Endothelial cell of umbilical vein (primary cell): ENCODE results near the gene DCHS2. TPM values are rescaled to one million over a fixed set of nuclear protein-coding genes. Genes with fewer than 3 reads are reported as not detected.

Experiments
- BruUV-seq: library from RNA; stranded (reverse); fragments of 400-500 nt; replicated peaks from 2 replicates; lab custom pipeline; 2021; lab: Mats Ljungman, UMichigan
- CTCF ChIA-PET: fragments of 300-600, 350-600 bp; sonication (Branson Sonifier 250); formaldehyde crosslinking; loops from one replicate; lab custom pipeline; 2021; ENCODE audit warnings: antibody characterized with exemption, inconsistent platforms; lab: Charles Lee
- POLR2A ChIA-PET: fragments of 300-600, 350-600 bp; sonication (Branson Sonifier 250); formaldehyde crosslinking; loops from one replicate; lab custom pipeline; 2021; ENCODE audit warnings: antibody characterized with exemption, inconsistent platforms; lab: Charles Lee
- DNase-seq: peaks from one replicate; pipeline ENCODE4 v3.0.0-alpha.2; 2011; ENCODE audit warnings: low read depth, low spot score
- FAIRE-seq: peaks from 2 replicates; lab custom pipeline; 2011; peaks lifted over from hg19 to GRCh38; lab: Jason Lieb, UNC
- H2AFZ ChIP-seq: 2 replicates; pipeline ENCODE4 v1.6.0; 2012; ENCODE audit warnings: low read depth, low read length, control low read depth, inconsistent platforms
- H3K27ac ChIP-seq: 2 replicates; pipeline ENCODE4 v1.5.1; 2011; ENCODE audit warnings: low read depth, mild to moderate bottlenecking, control low read depth, low read length, moderate library complexity; ENCODE audit not compliant: insufficient read depth
- H3K27me3 ChIP-seq, 2 experiments: 2 replicates each; pipeline versions ENCODE4 v1.6.0 to v1.6.1; 2011; ENCODE audit warnings: low read length in 2 of 2, mixed read lengths in 1 of 2; ENCODE audit not compliant: control insufficient read depth in 2 of 2, insufficient read depth in 2 of 2
- H3K36me3 ChIP-seq, 2 experiments: 2 replicates in 1 of 2; 3 replicates in 1 of 2; pipeline ENCODE4 v1.5.1; 2011; ENCODE audit warnings: low read length in 2 of 2, mild to moderate bottlenecking in 1 of 2, moderate library complexity in 1 of 2; ENCODE audit not compliant: control insufficient read depth in 2 of 2, insufficient read depth in 2 of 2; ENCODE audit errors: extremely low read depth in 1 of 2
- H3K4me1 ChIP-seq: 3 replicates; pipeline ENCODE4 v1.5.1; 2011; ENCODE audit warnings: mild to moderate bottlenecking, low read length; ENCODE audit not compliant: control insufficient read depth, insufficient read depth; ENCODE audit errors: extremely low read depth
- H3K4me2 ChIP-seq: 2 replicates; pipeline ENCODE4 v1.6.1; 2011; ENCODE audit warnings: low read length, control low read depth, mixed read lengths; ENCODE audit not compliant: insufficient read depth
- H3K4me3 ChIP-seq, 3 experiments: fragments of 200-600 bp in 1 of 3; sonication (generic), shearing (Covaris generic) in 1 of 3; replicated peaks in 1 of 3; 2 replicates each; pipeline ENCODE4 v1.5.1; 2011 to 2016; ENCODE audit warnings: control low read depth in 3 of 3, low read length in 3 of 3, mild to moderate bottlenecking in 2 of 3, inconsistent platforms in 1 of 3, low read depth in 1 of 3, moderate library complexity in 1 of 3; ENCODE audit not compliant: insufficient read depth in 1 of 3
- H3K79me2 ChIP-seq: 2 replicates; pipeline ENCODE4 v1.6.0; 2012; ENCODE audit warnings: low read length, inconsistent platforms; ENCODE audit not compliant: control insufficient read depth, insufficient read depth
- H3K9ac ChIP-seq: replicated peaks from 2 replicates; pipeline ENCODE3; 2011; ENCODE audit warnings: low read length, control low read depth; ENCODE audit not compliant: insufficient read depth; ENCODE audit errors: extremely low read depth
- H3K9me1 ChIP-seq: replicated peaks from 3 replicates; pipeline ENCODE4 v1.6.0; 2011; ENCODE audit warnings: mild to moderate bottlenecking, low read length; ENCODE audit not compliant: control insufficient read depth, insufficient read depth; ENCODE audit errors: extremely low read depth
- H3K9me3 ChIP-seq: replicated peaks from 2 replicates; pipeline ENCODE4 v1.5.1; 2012; ENCODE audit warnings: low read length, inconsistent platforms; ENCODE audit not compliant: control insufficient read depth, insufficient read depth
- H4K20me1 ChIP-seq: replicated peaks from 2 replicates; pipeline ENCODE3; 2011; ENCODE audit warnings: mild to moderate bottlenecking, low read length; ENCODE audit not compliant: control insufficient read depth, insufficient read depth; ENCODE audit errors: extremely low read depth
- EZH2 ChIP-seq: IDR thresholded peaks from 2 replicates; pipeline ENCODE4 v1.6.1; 2012; ENCODE audit warnings: borderline replicate concordance, low read depth, mild to moderate bottlenecking, moderate library complexity, low read length, inconsistent platforms; ENCODE audit not compliant: severe bottlenecking
- FOS ChIP-seq: IDR thresholded peaks from 2 replicates; pipeline ENCODE4 v1.6.1; 2011; ENCODE audit warnings: mild to moderate bottlenecking, low read length, moderate library complexity, borderline replicate concordance; ENCODE audit not compliant: insufficient read depth
- GATA2 ChIP-seq: IDR thresholded peaks from 2 replicates; pipeline ENCODE4 v1.7.0; 2011; ENCODE audit warnings: low read depth, mild to moderate bottlenecking, moderate library complexity, mixed read lengths, low read length; ENCODE audit not compliant: insufficient read length, insufficient read depth
- JUN ChIP-seq: IDR thresholded peaks from 2 replicates; pipeline ENCODE4 v1.6.1; 2011; ENCODE audit warnings: borderline replicate concordance, low read depth; ENCODE audit not compliant: insufficient read length, insufficient read depth
- MYC ChIP-seq: IDR thresholded peaks from one replicate; pipeline ENCODE4 v1.6.1; 2011; ENCODE audit warnings: mild to moderate bottlenecking, low read depth, low read length
- POLR2A ChIP-seq: IDR thresholded peaks from 2 replicates; pipeline ENCODE4 v1.6.1; 2012; ENCODE audit warnings: low read depth, mild to moderate bottlenecking, control low read depth, low read length
- POLR2AphosphoS5 ChIP-seq: IDR thresholded peaks from 2 replicates; pipeline ENCODE4 v1.6.1; 2012; ENCODE audit warnings: low read depth, mild to moderate bottlenecking, control low read depth, low read length, moderate library complexity; ENCODE audit not compliant: insufficient read depth
- dilution Hi-C: fragments of 300-500 bp; cut with MboI; formaldehyde crosslinking; loops from one replicate; pipeline ENCODE4 v1.15.0; 2019; ENCODE audit warnings: low sequenced_read_pairs; ENCODE audit not compliant: extremely low pct_ligation_motif_present
- intact Hi-C: fragments of 100-400 bp; cut with micrococcal nuclease; formaldehyde crosslinking; loops from one replicate; pipeline ENCODE4 v1.10.0; 2022
- polyA plus RNA-seq, 4 experiments: library from polyadenylated mRNA; depleted of rRNA in 3 of 4; stranded (reverse) in 3 of 4; unstranded in 1 of 4; fragments of >200 nt; gene quantifications; 2 replicates each; pipeline versions ENCODE4 v1.2.1 to v1.2.3, GENCODE V29; 2011 to 2012; ENCODE audit warnings: missing spikeins in 1 of 4
- total RNA-seq: library from RNA; stranded (reverse); gene quantifications from 2 replicates; pipeline ENCODE4 v1.2.3, GENCODE V29; 2021
- TF ChIP-seq, protein P1 (sequence below), 2 donors: IDR thresholded peaks; 1 replicate in 1 of 2; 2 replicates in 1 of 2; pipeline ENCODE4 v1.5.1; 2011; ENCODE audit warnings: low read length in 2 of 2, mild to moderate bottlenecking in 2 of 2, moderate library complexity in 2 of 2, control low read depth in 1 of 2, inconsistent platforms in 1 of 2, low read depth in 1 of 2; ENCODE audit not compliant: insufficient read depth in 1 of 2; ENCODE audit errors: extremely low read depth in 1 of 2
- TF ChIP-seq, protein P2 (sequence below): IDR thresholded peaks from 2 replicates; pipeline ENCODE4 v1.6.1; 2011; ENCODE audit not compliant: insufficient read depth, insufficient read length

The DCHS2 gene
- total and polyA plus RNA-seq, 2 donors (not counting 3 experiments of a cell fraction or from before 2014, with no cell fraction given), result not detected

DNA sequence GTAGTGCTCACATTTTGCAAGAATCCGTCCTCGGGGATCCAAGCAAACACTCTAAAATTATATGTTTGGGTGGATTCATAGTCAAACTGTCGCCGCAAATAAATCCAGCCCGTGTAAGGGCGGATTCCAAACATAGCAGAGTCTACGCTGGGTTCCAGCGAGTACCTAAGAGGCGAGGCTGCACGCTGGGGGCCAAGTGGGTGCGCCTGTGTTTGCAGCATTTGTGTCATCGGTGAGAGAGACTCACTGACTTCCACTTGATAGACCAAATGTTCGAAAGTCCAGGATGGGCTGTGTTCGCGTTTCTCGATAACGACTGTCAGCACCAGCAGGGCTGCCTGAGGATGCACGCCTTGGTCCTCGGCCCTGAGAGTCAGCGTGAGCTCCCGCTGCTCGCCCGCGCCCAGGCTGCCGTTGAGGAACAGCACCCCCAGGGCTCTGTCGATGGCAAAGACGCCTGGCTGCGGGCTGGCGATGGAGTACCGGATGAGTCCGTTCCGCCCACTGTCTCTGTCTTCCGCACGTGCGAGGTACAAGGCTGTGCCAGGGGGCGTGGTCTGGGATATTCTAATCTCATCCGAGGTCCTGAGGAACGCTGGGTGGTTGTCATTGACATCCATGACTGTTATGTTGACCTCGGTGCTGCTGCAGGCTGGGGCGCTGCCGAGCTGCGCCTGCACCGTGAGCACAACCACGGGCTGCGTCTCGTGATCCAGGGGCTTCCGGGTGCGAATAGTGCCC lies 158.7 kb downstream of the DCHS2 start:
- intact Hi-C loops, result no loop called here

More for the DNA sequence above, 158.7 kb downstream of the DCHS2 start:
- no peaks in the 10 kb centered on the region for H3K4me1 ChIP-seq
- H3K4me3 ChIP-seq, result no peak overlapping the region
- no peak for TF ChIP-seq EZH2
- TF ChIP-seq MYC, result no peak
- TF ChIP-seq POLR2AphosphoS5, result no peak
- no peak for TF ChIP-seq JUN
- TF ChIP-seq, protein P1, sequence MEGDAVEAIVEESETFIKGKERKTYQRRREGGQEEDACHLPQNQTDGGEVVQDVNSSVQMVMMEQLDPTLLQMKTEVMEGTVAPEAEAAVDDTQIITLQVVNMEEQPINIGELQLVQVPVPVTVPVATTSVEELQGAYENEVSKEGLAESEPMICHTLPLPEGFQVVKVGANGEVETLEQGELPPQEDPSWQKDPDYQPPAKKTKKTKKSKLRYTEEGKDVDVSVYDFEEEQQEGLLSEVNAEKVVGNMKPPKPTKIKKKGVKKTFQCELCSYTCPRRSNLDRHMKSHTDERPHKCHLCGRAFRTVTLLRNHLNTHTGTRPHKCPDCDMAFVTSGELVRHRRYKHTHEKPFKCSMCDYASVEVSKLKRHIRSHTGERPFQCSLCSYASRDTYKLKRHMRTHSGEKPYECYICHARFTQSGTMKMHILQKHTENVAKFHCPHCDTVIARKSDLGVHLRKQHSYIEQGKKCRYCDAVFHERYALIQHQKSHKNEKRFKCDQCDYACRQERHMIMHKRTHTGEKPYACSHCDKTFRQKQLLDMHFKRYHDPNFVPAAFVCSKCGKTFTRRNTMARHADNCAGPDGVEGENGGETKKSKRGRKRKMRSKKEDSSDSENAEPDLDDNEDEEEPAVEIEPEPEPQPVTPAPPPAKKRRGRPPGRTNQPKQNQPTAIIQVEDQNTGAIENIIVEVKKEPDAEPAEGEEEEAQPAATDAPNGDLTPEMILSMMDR (IDR thresholded peaks at IDR 0.05; ENCODE audit: extremely low read depth in 1 of 2, insufficient read depth in 1 of 2, low read depth in 1 of 2, low read length in 2 of 2), result no peak
- no peak for TF ChIP-seq GATA2
- TF ChIP-seq, protein P2, sequence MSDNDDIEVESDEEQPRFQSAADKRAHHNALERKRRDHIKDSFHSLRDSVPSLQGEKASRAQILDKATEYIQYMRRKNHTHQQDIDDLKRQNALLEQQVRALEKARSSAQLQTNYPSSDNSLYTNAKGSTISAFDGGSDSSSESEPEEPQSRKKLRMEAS, result no peak
- TF ChIP-seq POLR2A, result no peak
- no peak for TF ChIP-seq FOS
- peak overlapping the region; percentile 23 for H2AFZ ChIP-seq
- DNase-seq (no peak), FAIRE-seq (no peak)
- no peak overlapping the region for H3K9ac ChIP-seq
- no peaks in the 10 kb centered on the region for H3K9me3 ChIP-seq
- H3K9me1 ChIP-seq, result no peaks in the 10 kb centered on the region
- CTCF ChIA-PET, result no interaction called here
- peak overlapping the region; percentile 29 for H3K4me2 ChIP-seq
- H4K20me1 ChIP-seq, result no peaks in the 10 kb centered on the region
- BruUV-seq, result no TSS peak
- no peak overlapping the region for H3K27ac ChIP-seq
- no peaks in the 10 kb centered on the region for H3K79me2 ChIP-seq
- dilution Hi-C loops, result no loop called here
- H3K27me3 ChIP-seq, result no peaks in the 10 kb centered on the region
- POLR2A ChIA-PET, result no interaction called here
- H3K36me3 ChIP-seq, result no peaks in the 10 kb centered on the region
